ENCODE data around the gene MKLN1. TPM values are rescaled to one million over a fixed set of nuclear protein-coding genes. Genes with fewer than 3 reads are reported as not detected.

MKLN1 gene
- polyA plus RNA-seq, 10 donors: 18.2 to 36.3 (median 22.8) TPM

DNA sequence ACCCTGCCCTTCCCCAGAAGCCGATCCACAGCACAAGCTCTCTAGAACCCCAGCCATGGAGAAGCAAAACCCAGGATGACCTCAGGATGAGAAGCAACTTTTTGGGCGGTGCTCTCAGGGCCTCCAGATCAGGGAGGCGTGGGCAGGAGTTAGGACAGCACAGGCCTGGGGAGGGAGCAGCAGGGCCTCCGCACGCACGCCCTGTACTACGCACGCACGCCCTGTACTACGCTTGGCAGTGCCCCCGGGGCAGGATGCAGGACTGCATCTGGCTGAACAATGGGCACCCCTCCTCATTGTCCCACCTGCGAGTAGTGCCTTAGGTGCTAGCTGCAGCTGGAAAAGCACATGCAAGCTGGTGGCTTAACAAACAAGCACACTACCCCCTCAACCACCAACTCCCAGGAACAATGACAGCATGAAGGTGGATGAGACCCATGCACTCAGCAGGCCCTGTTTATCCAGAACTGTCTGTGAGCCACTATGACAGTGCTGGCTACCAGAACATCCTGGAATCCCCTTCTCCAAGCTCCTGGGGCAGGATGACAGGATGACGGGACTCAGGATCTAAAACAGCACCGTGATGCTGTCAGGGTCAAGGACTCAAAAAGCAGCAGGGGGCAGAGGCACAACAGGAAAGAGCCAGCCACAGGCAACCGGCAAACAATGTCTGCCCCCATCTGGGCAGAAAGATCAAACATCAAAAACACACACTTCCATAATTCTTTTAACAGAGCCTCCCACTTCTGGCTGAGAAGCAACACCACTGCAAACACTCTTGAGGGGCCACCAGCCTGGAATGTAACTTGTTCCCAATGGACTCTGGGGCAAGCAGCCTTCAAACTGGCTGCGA, 217.0 kb downstream of the MKLN1 start:
- no peak for DNase-seq

DNA sequence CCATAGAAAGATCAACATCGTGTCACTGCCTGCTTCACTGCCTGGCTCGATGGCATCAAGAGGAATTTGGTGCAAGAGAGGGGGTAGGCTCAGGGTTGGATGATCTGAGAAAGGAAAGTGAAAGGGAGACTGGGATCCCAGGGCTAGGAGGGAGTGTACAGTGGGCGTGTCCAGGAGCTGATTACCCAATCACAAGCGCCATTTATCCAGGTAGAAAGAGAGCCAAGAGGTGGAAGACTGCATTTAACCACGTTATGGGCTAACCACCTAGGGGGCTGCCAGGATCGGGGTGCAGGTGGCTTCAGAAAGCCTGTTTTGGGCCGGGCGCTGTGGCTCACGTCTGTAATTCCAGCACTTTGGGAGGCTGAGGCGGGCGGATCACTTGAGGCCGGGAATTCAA, 218.4 kb downstream of the MKLN1 start:
- DNase-seq: no peak

Other genes starting within 250 kb of the MKLN1 start
- gene PODXL, start 228.8 kb downstream of the MKLN1 start, polyA plus RNA-seq (ENCODE audit: insufficient read length in 10 of 10): 100 to 1,000 TPM in 1 of 10 donors, 10 to 100 TPM in 9; 56.1 to 106 (median 73.1) TPM

Measured in muscle of back (tissue), 11 donors.